ENCODE data around the gene ZNF473. TPM values are rescaled to one million over a fixed set of nuclear protein-coding genes. Genes with fewer than 3 reads are reported as not detected.

The ZNF473 gene
- total RNA-seq, 2 experiments from 2014 or later = 16.9 to 23.1 TPM

- Histone ChIP-seq H3K4me3 (ENCODE audit: low read depth, low read length, poor library complexity, severe bottlenecking) (no peak overlapping the region), H3K27ac (ENCODE audit: low read depth, low read length, poor library complexity, severe bottlenecking) (no peak overlapping the region), H3K9me2 (ENCODE audit: insufficient read depth, low read length) (no peaks in the 10 kb centered on the region), H3K36me3 (ENCODE audit: insufficient read depth, low read length) (peaks cover 10% of the 10 kb centered on the region; the same call in 1 of the 2 replicates), H4K20me1 (ENCODE audit: insufficient read depth, low read length) (no peaks in the 10 kb centered on the region), H3K4me2 (ENCODE audit: low read length) (no peak overlapping the region), H3K79me2 (ENCODE audit: insufficient read depth, low read depth, low read length) (no peaks in the 10 kb centered on the region), H2AFZ (ENCODE audit: low read length) (no peak overlapping the region), H3K4me1 (ENCODE audit: insufficient read depth, low read length, poor library complexity, severe bottlenecking) (peaks cover 5% of the 10 kb centered on the region), H3K9me3 (ENCODE audit: low read length) (no peaks in the 10 kb centered on the region)
- no TSS peak for BruUV-seq (replicated peaks)
- DNase-seq (ENCODE audit: low spot score) = no peak
- no peak for TF ChIP-seq CTCF (conservative IDR thresholded peaks at IDR 0.05; ENCODE audit: low read length)
- TF ChIP-seq EZH2phosphoT487 (IDR thresholded peaks at IDR 0.05; ENCODE audit: borderline replicate concordance, low read depth, low read length) = no peak
- POLR2A ChIA-PET = no interaction called here
- CTCF ChIA-PET (ENCODE audit: unreplicated experiment) = no interaction called here
- intact Hi-C loops (cut with micrococcal nuclease; ENCODE audit: unreplicated experiment) = no loop called here
Observed at GRCh38 chr19:50053119-50053518, 27.3 kb downstream of the ZNF473 start.

- no peak for TF ChIP-seq CTCF (conservative IDR thresholded peaks at IDR 0.05; ENCODE audit: low read length)
- TF ChIP-seq EZH2phosphoT487 (IDR thresholded peaks at IDR 0.05; ENCODE audit: borderline replicate concordance, low read depth, low read length) = no peak
- no peak for DNase-seq (ENCODE audit: low spot score)
- no peaks in the 10 kb centered on the region for H3K9me3 ChIP-seq (ENCODE audit: low read length)
- no peak overlapping the region for H3K4me2 ChIP-seq (ENCODE audit: low read length)
- H3K4me3 ChIP-seq (ENCODE audit: low read depth, low read length, poor library complexity, severe bottlenecking) = no peak overlapping the region
- ChIA-PET POLR2A (interaction anchor here (1.2 kb wide), 1 partner anchor 33 kb away, joined by 3 read pairs; the partner anchor contains the start of gene ZNF473), CTCF (ENCODE audit: unreplicated experiment) (no interaction called here)
- no peaks in the 10 kb centered on the region for H3K36me3 ChIP-seq (ENCODE audit: insufficient read depth, low read length)
- no peaks in the 10 kb centered on the region for H3K9me2 ChIP-seq (ENCODE audit: insufficient read depth, low read length)
- no TSS peak for BruUV-seq (replicated peaks)
- no peaks in the 10 kb centered on the region for H4K20me1 ChIP-seq (ENCODE audit: insufficient read depth, low read length)
- H3K27ac ChIP-seq (ENCODE audit: low read depth, low read length, poor library complexity, severe bottlenecking) = no peak overlapping the region
- H2AFZ ChIP-seq (ENCODE audit: low read length) = no peak overlapping the region
- H3K79me2 ChIP-seq (ENCODE audit: insufficient read depth, low read depth, low read length) = no peaks in the 10 kb centered on the region
- intact Hi-C loops (cut with micrococcal nuclease; ENCODE audit: unreplicated experiment) = no loop called here
- no peaks in the 10 kb centered on the region for H3K4me1 ChIP-seq (ENCODE audit: insufficient read depth, low read length, poor library complexity, severe bottlenecking)
Observed at GRCh38 chr19:50058425-50058824, 32.6 kb downstream of the ZNF473 start.

GRCh38 chr19:50059045-50059444, 33.2 kb downstream of the ZNF473 start:
- Histone ChIP-seq H3K79me2 (ENCODE audit: insufficient read depth, low read depth, low read length) (no peaks in the 10 kb centered on the region), H4K20me1 (ENCODE audit: insufficient read depth, low read length) (no peaks in the 10 kb centered on the region), H3K36me3 (ENCODE audit: insufficient read depth, low read length) (no peaks in the 10 kb centered on the region), H3K4me2 (ENCODE audit: low read length) (no peak overlapping the region), H3K4me3 (ENCODE audit: low read depth, low read length, poor library complexity, severe bottlenecking) (no peak overlapping the region), H3K4me1 (ENCODE audit: insufficient read depth, low read length, poor library complexity, severe bottlenecking) (no peaks in the 10 kb centered on the region), H2AFZ (ENCODE audit: low read length) (no peak overlapping the region), H3K9me3 (ENCODE audit: low read length) (no peaks in the 10 kb centered on the region), H3K9me2 (ENCODE audit: insufficient read depth, low read length) (no peaks in the 10 kb centered on the region), H3K27ac (ENCODE audit: low read depth, low read length, poor library complexity, severe bottlenecking) (no peak overlapping the region)
- no TSS peak for BruUV-seq (replicated peaks)
- TF ChIP-seq CTCF (conservative IDR thresholded peaks at IDR 0.05; ENCODE audit: low read length) = no peak
- no peak for TF ChIP-seq EZH2phosphoT487 (IDR thresholded peaks at IDR 0.05; ENCODE audit: borderline replicate concordance, low read depth, low read length)
- intact Hi-C loops (cut with micrococcal nuclease; ENCODE audit: unreplicated experiment) = no loop called here
- ChIA-PET CTCF (ENCODE audit: unreplicated experiment) (no interaction called here), POLR2A (no interaction called here)
- no peak for DNase-seq (ENCODE audit: low spot score)
